ENCODE results near the gene KRT26. TPM values are rescaled to one million over a fixed set of nuclear protein-coding genes. Genes with fewer than 3 reads are reported as not detected.

Gene KRT26
- total RNA-seq, 1 experiment from 2014 or later, result not detected

GRCh38 chr17:40735016-40735415, 37.0 kb downstream of the KRT26 start (continued):
- TF ChIP-seq, protein P1, sequence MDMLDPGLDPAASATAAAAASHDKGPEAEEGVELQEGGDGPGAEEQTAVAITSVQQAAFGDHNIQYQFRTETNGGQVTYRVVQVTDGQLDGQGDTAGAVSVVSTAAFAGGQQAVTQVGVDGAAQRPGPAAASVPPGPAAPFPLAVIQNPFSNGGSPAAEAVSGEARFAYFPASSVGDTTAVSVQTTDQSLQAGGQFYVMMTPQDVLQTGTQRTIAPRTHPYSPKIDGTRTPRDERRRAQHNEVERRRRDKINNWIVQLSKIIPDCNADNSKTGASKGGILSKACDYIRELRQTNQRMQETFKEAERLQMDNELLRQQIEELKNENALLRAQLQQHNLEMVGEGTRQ (CRISPR knock-in tag; IDR thresholded peaks at IDR 0.05), result no peak
- TF ChIP-seq, protein P2, sequence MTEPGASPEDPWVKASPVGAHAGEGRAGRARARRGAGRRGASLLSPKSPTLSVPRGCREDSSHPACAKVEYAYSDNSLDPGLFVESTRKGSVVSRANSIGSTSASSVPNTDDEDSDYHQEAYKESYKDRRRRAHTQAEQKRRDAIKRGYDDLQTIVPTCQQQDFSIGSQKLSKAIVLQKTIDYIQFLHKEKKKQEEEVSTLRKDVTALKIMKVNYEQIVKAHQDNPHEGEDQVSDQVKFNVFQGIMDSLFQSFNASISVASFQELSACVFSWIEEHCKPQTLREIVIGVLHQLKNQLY (CRISPR knock-in tag; IDR thresholded peaks at IDR 0.05), result no peak
- TF ChIP-seq, protein P3, sequence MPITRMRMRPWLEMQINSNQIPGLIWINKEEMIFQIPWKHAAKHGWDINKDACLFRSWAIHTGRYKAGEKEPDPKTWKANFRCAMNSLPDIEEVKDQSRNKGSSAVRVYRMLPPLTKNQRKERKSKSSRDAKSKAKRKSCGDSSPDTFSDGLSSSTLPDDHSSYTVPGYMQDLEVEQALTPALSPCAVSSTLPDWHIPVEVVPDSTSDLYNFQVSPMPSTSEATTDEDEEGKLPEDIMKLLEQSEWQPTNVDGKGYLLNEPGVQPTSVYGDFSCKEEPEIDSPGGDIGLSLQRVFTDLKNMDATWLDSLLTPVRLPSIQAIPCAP (CRISPR knock-in tag; IDR thresholded peaks at IDR 0.05), result no peak
- no peak for TF ChIP-seq GRHL2 (CRISPR knock-in tag; IDR thresholded peaks at IDR 0.05; ENCODE audit: insufficient replicate concordance, severe bottlenecking)
- no peak for TF ChIP-seq NFATC4 (CRISPR knock-in tag; IDR thresholded peaks at IDR 0.05)
- TF ChIP-seq SOX15 (CRISPR knock-in tag; IDR thresholded peaks at IDR 0.05), result no peak
- TF ChIP-seq ATF3 (CRISPR knock-in tag; conservative IDR thresholded peaks at IDR 0.05), result no peak

DNA sequence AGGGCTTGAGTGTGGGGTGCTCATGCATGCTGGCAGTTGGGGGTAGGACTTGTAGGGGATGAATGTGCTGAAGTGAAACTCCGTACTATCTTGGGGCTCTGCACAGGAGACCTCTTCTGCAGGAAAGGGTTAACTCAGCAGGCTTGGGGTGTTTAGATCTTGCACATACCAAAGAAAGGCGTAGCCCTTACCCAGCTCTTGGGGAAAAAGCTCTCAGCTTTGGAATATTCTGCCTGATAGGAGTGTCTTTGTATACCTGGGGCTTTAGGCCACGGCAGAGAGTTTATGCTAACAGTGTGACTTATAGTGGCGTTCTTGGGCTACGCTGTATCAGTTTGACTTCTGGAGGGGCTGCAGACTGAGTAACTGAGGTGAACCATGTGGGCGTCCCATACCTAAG, 38.0 kb downstream of the KRT26 start:
- H3K36me3 Mint-ChIP-seq, result 0 out of 2 replicates have a peak, but pooled peaks cover 6% of the 10 kb centered on the region
- no peak overlapping the region for H3K4me3 Mint-ChIP-seq
- TF ChIP-seq SOX15 (CRISPR knock-in tag; IDR thresholded peaks at IDR 0.05) (no peak), GTF2I (CRISPR knock-in tag; conservative IDR thresholded peaks at IDR 0.05) (no peak), TEAD4 (CRISPR knock-in tag; IDR thresholded peaks at IDR 0.05) (no peak), ATF3 (CRISPR knock-in tag; conservative IDR thresholded peaks at IDR 0.05) (no peak), ATF1 (CRISPR knock-in tag; IDR thresholded peaks at IDR 0.05) (no peak), ELF4 (CRISPR knock-in tag; IDR thresholded peaks at IDR 0.05; ENCODE audit: low read depth) (no peak), OVOL2 (CRISPR knock-in tag; IDR thresholded peaks at IDR 0.05; ENCODE audit: borderline replicate concordance) (no peak), MAX (CRISPR knock-in tag; IDR thresholded peaks at IDR 0.05) (no peak), KAT7 (CRISPR knock-in tag; IDR thresholded peaks at IDR 0.05; ENCODE audit: borderline replicate concordance) (no peak), CDX4 (CRISPR knock-in tag; IDR thresholded peaks at IDR 0.05; ENCODE audit: borderline replicate concordance) (no peak), JUN (CRISPR knock-in tag; IDR thresholded peaks at IDR 0.05) (no peak)
- TF ChIP-seq, protein P4, sequence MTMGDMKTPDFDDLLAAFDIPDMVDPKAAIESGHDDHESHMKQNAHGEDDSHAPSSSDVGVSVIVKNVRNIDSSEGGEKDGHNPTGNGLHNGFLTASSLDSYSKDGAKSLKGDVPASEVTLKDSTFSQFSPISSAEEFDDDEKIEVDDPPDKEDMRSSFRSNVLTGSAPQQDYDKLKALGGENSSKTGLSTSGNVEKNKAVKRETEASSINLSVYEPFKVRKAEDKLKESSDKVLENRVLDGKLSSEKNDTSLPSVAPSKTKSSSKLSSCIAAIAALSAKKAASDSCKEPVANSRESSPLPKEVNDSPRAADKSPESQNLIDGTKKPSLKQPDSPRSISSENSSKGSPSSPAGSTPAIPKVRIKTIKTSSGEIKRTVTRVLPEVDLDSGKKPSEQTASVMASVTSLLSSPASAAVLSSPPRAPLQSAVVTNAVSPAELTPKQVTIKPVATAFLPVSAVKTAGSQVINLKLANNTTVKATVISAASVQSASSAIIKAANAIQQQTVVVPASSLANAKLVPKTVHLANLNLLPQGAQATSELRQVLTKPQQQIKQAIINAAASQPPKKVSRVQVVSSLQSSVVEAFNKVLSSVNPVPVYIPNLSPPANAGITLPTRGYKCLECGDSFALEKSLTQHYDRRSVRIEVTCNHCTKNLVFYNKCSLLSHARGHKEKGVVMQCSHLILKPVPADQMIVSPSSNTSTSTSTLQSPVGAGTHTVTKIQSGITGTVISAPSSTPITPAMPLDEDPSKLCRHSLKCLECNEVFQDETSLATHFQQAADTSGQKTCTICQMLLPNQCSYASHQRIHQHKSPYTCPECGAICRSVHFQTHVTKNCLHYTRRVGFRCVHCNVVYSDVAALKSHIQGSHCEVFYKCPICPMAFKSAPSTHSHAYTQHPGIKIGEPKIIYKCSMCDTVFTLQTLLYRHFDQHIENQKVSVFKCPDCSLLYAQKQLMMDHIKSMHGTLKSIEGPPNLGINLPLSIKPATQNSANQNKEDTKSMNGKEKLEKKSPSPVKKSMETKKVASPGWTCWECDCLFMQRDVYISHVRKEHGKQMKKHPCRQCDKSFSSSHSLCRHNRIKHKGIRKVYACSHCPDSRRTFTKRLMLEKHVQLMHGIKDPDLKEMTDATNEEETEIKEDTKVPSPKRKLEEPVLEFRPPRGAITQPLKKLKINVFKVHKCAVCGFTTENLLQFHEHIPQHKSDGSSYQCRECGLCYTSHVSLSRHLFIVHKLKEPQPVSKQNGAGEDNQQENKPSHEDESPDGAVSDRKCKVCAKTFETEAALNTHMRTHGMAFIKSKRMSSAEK (CRISPR knock-in tag; IDR thresholded peaks at IDR 0.05; ENCODE audit: borderline replicate concordance), result no peak
- TF ChIP-seq, protein P5, sequence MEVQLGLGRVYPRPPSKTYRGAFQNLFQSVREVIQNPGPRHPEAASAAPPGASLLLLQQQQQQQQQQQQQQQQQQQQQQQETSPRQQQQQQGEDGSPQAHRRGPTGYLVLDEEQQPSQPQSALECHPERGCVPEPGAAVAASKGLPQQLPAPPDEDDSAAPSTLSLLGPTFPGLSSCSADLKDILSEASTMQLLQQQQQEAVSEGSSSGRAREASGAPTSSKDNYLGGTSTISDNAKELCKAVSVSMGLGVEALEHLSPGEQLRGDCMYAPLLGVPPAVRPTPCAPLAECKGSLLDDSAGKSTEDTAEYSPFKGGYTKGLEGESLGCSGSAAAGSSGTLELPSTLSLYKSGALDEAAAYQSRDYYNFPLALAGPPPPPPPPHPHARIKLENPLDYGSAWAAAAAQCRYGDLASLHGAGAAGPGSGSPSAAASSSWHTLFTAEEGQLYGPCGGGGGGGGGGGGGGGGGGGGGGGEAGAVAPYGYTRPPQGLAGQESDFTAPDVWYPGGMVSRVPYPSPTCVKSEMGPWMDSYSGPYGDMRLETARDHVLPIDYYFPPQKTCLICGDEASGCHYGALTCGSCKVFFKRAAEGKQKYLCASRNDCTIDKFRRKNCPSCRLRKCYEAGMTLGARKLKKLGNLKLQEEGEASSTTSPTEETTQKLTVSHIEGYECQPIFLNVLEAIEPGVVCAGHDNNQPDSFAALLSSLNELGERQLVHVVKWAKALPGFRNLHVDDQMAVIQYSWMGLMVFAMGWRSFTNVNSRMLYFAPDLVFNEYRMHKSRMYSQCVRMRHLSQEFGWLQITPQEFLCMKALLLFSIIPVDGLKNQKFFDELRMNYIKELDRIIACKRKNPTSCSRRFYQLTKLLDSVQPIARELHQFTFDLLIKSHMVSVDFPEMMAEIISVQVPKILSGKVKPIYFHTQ (CRISPR knock-in tag; IDR thresholded peaks at IDR 0.05), result no peak
- peaks cover 16% of the 10 kb centered on the region for H3K9me3 Mint-ChIP-seq
- CTCF ChIA-PET, result interaction anchor here (1.1 kb wide), 1 partner anchor 70 kb away, joined by 4 read pairs; no protein-coding TSS in a partner anchor
- POLR2A ChIA-PET, result no interaction called here
- no peak for ATAC-seq
- peaks cover 14% of the 10 kb centered on the region for H3K27me3 Mint-ChIP-seq (ENCODE audit: low read depth)
- no peak for DNase-seq (ENCODE audit: low spot score)
- H3K4me1 Mint-ChIP-seq, result no peaks in the 10 kb centered on the region
- no peak overlapping the region for H3K27ac Mint-ChIP-seq
